B cell (primary cell): ENCODE measurements around the gene CER1. TPM values are rescaled to one million over a fixed set of nuclear protein-coding genes. Genes with fewer than 3 reads are reported as not detected.

Experiments used
- ATAC-seq: fragments of 200-7000 bp; cut with Tn5 transposase; one replicate; pipeline ENCODE4 v1.10.0; 2021; ENCODE audit warnings: low read depth, mild to moderate bottlenecking, moderate number of reproducible peaks, moderate library complexity
- CTCF ChIA-PET: fragments of 350-600 bp; sonication (Branson Sonifier 250); formaldehyde crosslinking; loops from one replicate; lab custom pipeline; 2021; ENCODE audit warnings: antibody characterized with exemption, inconsistent platforms; lab: Charles Lee
- POLR2A ChIA-PET: fragments of 350-600 bp; sonication (Branson Sonifier 250); formaldehyde crosslinking; loops from one replicate; lab custom pipeline; 2021; ENCODE audit warnings: antibody characterized with exemption; lab: Charles Lee
- DNase-seq: peaks from one replicate; pipeline ENCODE4 v3.0.0; 2013
- H2AFZ ChIP-seq: 2 replicates; pipeline ENCODE4 v1.6.1; 2012; ENCODE audit warnings: mild to moderate bottlenecking, low read depth, low read length; ENCODE audit not compliant: insufficient read depth, poor library complexity, severe bottlenecking
- H3K27ac ChIP-seq, 2 donors: 1 replicate in 1 of 2; 2 replicates in 1 of 2; pipeline ENCODE4 v1.5.1; 2012 to 2013; ENCODE audit warnings: low read length in 2 of 2, mild to moderate bottlenecking in 2 of 2, moderate library complexity in 1 of 2
- H3K27me3 ChIP-seq, 4 experiments: fragments of 200-600 bp in 1 of 4; sonication (generic) in 1 of 4; replicated peaks in 1 of 4; 1 replicate in 2 of 4; 2 replicates in 2 of 4; pipeline versions ENCODE4 v1.6.1 to v1.7.0; 2013 to 2016; ENCODE audit warnings: low read length in 3 of 4, mild to moderate bottlenecking in 2 of 4, mixed read lengths in 1 of 4, moderate library complexity in 1 of 4; ENCODE audit not compliant: insufficient read depth in 4 of 4, control insufficient read depth in 3 of 4; ENCODE audit errors: control extremely low read depth in 1 of 4
- H3K36me3 ChIP-seq, 2 experiments: replicated peaks in 1 of 2; 1 replicate in 1 of 2; 2 replicates in 1 of 2; pipeline versions ENCODE4 v1.6.1 to v1.7.1; 2013; ENCODE audit warnings: low read length in 1 of 2; ENCODE audit not compliant: insufficient read depth in 2 of 2, control insufficient read depth in 1 of 2; ENCODE audit errors: control extremely low read depth in 1 of 2, extremely low read depth in 1 of 2
- H3K4me1 ChIP-seq, 2 donors: fragments of 200-600 bp in 1 of 2; sonication (generic) in 1 of 2; 1 replicate in 1 of 2; 2 replicates in 1 of 2; pipeline versions ENCODE4 v1.5.1 to v1.6.1; 2013 to 2017; ENCODE audit warnings: low read length in 2 of 2; ENCODE audit not compliant: control insufficient read depth in 2 of 2, insufficient read depth in 2 of 2
- H3K4me2 ChIP-seq: replicated peaks from 2 replicates; pipeline ENCODE3; 2012; ENCODE audit warnings: mild to moderate bottlenecking, low read depth, low read length; ENCODE audit not compliant: poor library complexity, severe bottlenecking
- H3K4me3 ChIP-seq, 5 experiments: fragments of 200-600 bp in 1 of 5; sonication (generic) in 1 of 5; 1 replicate in 3 of 5; 2 replicates in 2 of 5; pipeline versions ENCODE4 v1.5.1 to v1.7.0; 2011 to 2016; ENCODE audit warnings: low read length in 4 of 5, mild to moderate bottlenecking in 4 of 5, low read depth in 2 of 5, control low read depth in 1 of 5, moderate library complexity in 1 of 5; ENCODE audit not compliant: insufficient read depth in 1 of 5; ENCODE audit errors: control extremely low read depth in 1 of 5, extremely low read depth in 1 of 5
- H3K79me2 ChIP-seq: fragments of 200-600 bp; sonication (generic); one replicate; pipeline ENCODE4 v1.6.0; 2016; ENCODE audit warnings: low read length; ENCODE audit not compliant: control insufficient read depth, insufficient read depth
- H3K9ac ChIP-seq: fragments of 200-600 bp; sonication (generic); 2 replicates; pipeline ENCODE4 v1.6.1; 2017; ENCODE audit warnings: mild to moderate bottlenecking, low read length, moderate library complexity
- H3K9me3 ChIP-seq, 3 donors: one replicate each; pipeline versions ENCODE4 v1.6.1 to v1.7.1; 2013; ENCODE audit warnings: low read length in 2 of 3; ENCODE audit not compliant: control insufficient read depth in 2 of 3, insufficient read depth in 1 of 3; ENCODE audit errors: control extremely low read depth in 1 of 3
- H4K20me1 ChIP-seq: 2 replicates; pipeline ENCODE4 v1.6.0; 2012; ENCODE audit warnings: mild to moderate bottlenecking, low read length; ENCODE audit not compliant: insufficient read depth, control insufficient read depth, poor library complexity, severe bottlenecking
- H3K27ac Mint-ChIP-seq: one replicate; pipeline ENCODE4 v1.8.0; 2021; ENCODE audit warnings: mixed read lengths
- H3K27me3 Mint-ChIP-seq: one replicate; pipeline ENCODE4 v1.8.0; 2021; ENCODE audit warnings: mixed read lengths
- H3K4me1 Mint-ChIP-seq: one replicate; pipeline ENCODE4 v1.8.0; 2021; ENCODE audit warnings: mixed read lengths
- H3K4me3 Mint-ChIP-seq: one replicate; pipeline ENCODE4 v1.8.0; 2021; ENCODE audit warnings: mixed read lengths
- H3K9me3 Mint-ChIP-seq: one replicate; pipeline ENCODE4 v1.8.0; 2022; ENCODE audit warnings: mixed read lengths; ENCODE audit not compliant: insufficient read depth
- EZH2 ChIP-seq: IDR thresholded peaks from 2 replicates; pipeline ENCODE4 v1.6.1; 2012; ENCODE audit warnings: borderline replicate concordance, low read depth, mild to moderate bottlenecking, moderate library complexity, low read length; ENCODE audit not compliant: insufficient read depth, poor library complexity, severe bottlenecking
- WGBS: methylation state at CpG from one replicate; pipeline ENCODE4 v1.1.5; 2013; ENCODE audit warnings: missing lambda C conversion rate; ENCODE audit not compliant: insufficient coverage; 5-methylcytosine and 5-hydroxymethylcytosine counted together
- intact Hi-C: fragments of 100-400 bp; cut with micrococcal nuclease; formaldehyde crosslinking; loops from one replicate; pipeline ENCODE4 v1.10.0; 2022
- polyA plus RNA-seq: library from polyadenylated mRNA; depleted of rRNA; stranded (reverse); fragments of >200 nt; gene quantifications from 2 replicates; pipeline ENCODE4 v1.2.3, GENCODE V29; 2012
- total RNA-seq, 2 donors: library from RNA; stranded (reverse); fragments of 120-200 nt in 1 of 2; gene quantifications; 1 replicate in 1 of 2; 2 replicates in 1 of 2; pipeline versions ENCODE4 v1.2.3 to v1.2.4, GENCODE V29; 2013 to 2022
- TF ChIP-seq, protein P1 (sequence below): fragments of 200-600 bp; IDR thresholded peaks from one replicate; pipeline ENCODE4 v1.8.0; 2022; ENCODE audit warnings: antibody characterized with exemption, mild to moderate bottlenecking

The CER1 gene
- total and polyA plus RNA-seq, 2 donors (not counting 1 experiment from before 2014, with no cell fraction given): not detected

DNA sequence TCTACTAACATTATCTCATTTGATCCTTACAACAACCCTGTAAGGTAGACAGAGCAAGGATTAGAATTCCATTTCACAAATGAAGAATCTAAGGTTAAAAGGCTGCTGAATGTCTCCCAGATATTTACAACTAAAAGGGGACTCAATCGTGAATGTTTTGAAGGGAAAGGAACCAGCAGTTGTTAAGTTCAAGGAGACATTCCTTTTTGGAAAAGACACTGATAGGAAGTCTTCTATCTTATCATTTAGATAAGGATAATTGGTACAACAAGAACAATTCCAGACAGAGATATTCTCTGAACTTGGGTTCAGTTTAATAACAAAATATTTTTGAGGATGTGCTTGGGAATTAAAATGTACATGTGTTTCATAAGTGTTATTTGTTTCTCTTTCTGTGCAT, 37.5 kb upstream of the CER1 start:
- Histone ChIP-seq H3K79me2 (no peaks in the 10 kb centered on the region), H4K20me1 (no peaks in the 10 kb centered on the region), H3K4me3 (no peak overlapping the region), H3K36me3 (no peaks in the 10 kb centered on the region), H3K27me3 (no peaks in the 10 kb centered on the region), H3K4me2 (no peak overlapping the region), H2AFZ (no peak overlapping the region), H3K9me3 (no peaks in the 10 kb centered on the region), H3K4me1 (no peaks in the 10 kb centered on the region), H3K9ac (no peak overlapping the region), H3K27ac (no peak overlapping the region)
- intact Hi-C loops: no loop called here
- Mint-ChIP-seq H3K4me1 (no peaks in the 10 kb centered on the region), H3K4me3 (no peak overlapping the region), H3K9me3 (no peaks in the 10 kb centered on the region), H3K27me3 (peaks cover 30% of the 10 kb centered on the region), H3K27ac (no peak overlapping the region)
- ChIA-PET POLR2A (no interaction called here), CTCF (interaction anchor here (5.6 kb wide), 1 partner anchor 9 kb away, joined by 21 read pairs; no protein-coding TSS in a partner anchor)
- DNase-seq (no peak), ATAC-seq (no peak)
- WGBS: no CpG with 5 or more reads among the region's 1 CpG
- TF ChIP-seq EZH2: no peak
- TF ChIP-seq, protein P1, sequence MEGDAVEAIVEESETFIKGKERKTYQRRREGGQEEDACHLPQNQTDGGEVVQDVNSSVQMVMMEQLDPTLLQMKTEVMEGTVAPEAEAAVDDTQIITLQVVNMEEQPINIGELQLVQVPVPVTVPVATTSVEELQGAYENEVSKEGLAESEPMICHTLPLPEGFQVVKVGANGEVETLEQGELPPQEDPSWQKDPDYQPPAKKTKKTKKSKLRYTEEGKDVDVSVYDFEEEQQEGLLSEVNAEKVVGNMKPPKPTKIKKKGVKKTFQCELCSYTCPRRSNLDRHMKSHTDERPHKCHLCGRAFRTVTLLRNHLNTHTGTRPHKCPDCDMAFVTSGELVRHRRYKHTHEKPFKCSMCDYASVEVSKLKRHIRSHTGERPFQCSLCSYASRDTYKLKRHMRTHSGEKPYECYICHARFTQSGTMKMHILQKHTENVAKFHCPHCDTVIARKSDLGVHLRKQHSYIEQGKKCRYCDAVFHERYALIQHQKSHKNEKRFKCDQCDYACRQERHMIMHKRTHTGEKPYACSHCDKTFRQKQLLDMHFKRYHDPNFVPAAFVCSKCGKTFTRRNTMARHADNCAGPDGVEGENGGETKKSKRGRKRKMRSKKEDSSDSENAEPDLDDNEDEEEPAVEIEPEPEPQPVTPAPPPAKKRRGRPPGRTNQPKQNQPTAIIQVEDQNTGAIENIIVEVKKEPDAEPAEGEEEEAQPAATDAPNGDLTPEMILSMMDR: no peak

DNA sequence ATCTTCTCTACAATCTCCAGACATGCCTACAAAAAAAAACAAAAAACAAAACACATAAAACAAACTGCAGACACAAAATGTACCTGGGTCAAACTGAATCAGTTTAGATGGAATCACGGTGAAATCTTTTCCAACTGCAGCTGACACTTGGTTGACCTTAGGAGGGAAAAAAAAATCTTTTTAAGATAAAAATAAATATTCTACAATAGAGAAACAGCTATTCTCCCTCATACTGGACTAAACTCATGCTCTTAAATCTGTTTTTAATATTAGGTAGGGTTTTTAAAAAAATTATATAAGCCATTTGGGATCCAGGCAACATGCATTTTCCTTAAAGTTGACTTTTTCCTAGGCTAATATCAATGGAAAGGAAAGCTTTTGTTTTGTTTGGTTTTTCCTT, 33.8 kb upstream of the CER1 start:
- ChIA-PET POLR2A (no interaction called here), CTCF (interaction anchor here (1.9 to 5.6 kb wide), 2 partner anchors 9 to 13 kb away, joined by 4 to 21 read pairs; no protein-coding TSS in a partner anchor)
- no peaks in the 10 kb centered on the region for H4K20me1 ChIP-seq
- Mint-ChIP-seq H3K9me3 (no peaks in the 10 kb centered on the region), H3K27me3 (peaks cover 15% of the 10 kb centered on the region), H3K27ac (no peak overlapping the region), H3K4me1 (peaks cover 4% of the 10 kb centered on the region), H3K4me3 (no peak overlapping the region)
- H3K79me2 ChIP-seq: no peaks in the 10 kb centered on the region
- ATAC-seq (no peak), DNase-seq (no peak)
- no peaks in the 10 kb centered on the region for H3K9me3 ChIP-seq
- H3K27me3 ChIP-seq: no peaks in the 10 kb centered on the region
- H3K9ac ChIP-seq: no peak overlapping the region
- H3K4me1 ChIP-seq: no peaks in the 10 kb centered on the region
- H3K27ac ChIP-seq: no peak overlapping the region
- intact Hi-C loops: no loop called here
- TF ChIP-seq, protein P1: no peak
- TF ChIP-seq EZH2: no peak
- H3K4me2 ChIP-seq: no peak overlapping the region
- no peak overlapping the region for H2AFZ ChIP-seq
- H3K36me3 ChIP-seq: no peaks in the 10 kb centered on the region
- H3K4me3 ChIP-seq: no peak overlapping the region
- WGBS: no CpG with 5 or more reads among the region's 1 CpG
